Measurements from ENCODE around the gene TNFAIP8L2. TPM values are rescaled to one million over a fixed set of nuclear protein-coding genes. Genes with fewer than 3 reads are reported as not detected.

Gene TNFAIP8L2
- total RNA-seq, 1 donor from 2014 or later: not detected

DNA sequence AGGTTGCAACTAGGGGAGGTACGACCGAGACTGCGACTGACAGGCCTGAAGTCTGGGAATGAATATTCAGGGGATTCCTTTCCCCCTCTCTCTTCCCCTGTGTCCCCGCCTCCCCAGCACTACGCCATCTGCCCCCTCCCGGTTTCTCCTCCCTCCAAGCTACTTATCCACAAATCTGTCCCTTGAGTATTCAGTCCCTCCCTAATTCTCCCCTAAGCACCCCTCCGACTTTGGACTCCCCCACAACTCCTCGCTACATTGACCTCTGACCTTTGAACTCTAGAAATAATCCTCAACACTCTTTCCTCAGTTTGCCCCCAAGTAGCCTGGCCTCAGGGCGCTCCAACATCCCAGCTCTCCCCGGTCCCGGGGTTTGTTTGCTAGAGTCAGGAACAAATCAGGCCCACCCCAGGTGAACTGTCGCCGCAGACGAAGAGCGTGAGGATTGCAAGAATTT lies 8.9 kb downstream of the TNFAIP8L2 start:
- Mint-ChIP-seq H3K27me3 (ENCODE audit: unreplicated experiment) (peaks cover 5% of the 10 kb centered on the region), H3K27ac (ENCODE audit: unreplicated experiment) (peak overlapping the region; percentile 96), H3K36me3 (ENCODE audit: unreplicated experiment) (no peaks in the 10 kb centered on the region), H3K4me1 (ENCODE audit: low read depth, unreplicated experiment) (peaks cover 8% of the 10 kb centered on the region), H3K9me3 (ENCODE audit: unreplicated experiment) (peaks cover 12% of the 10 kb centered on the region), H3K4me3 (ENCODE audit: unreplicated experiment) (peak overlapping the region; percentile 99)
- no peak for TF ChIP-seq CTCF (IDR thresholded peaks at IDR 0.05; ENCODE audit: partially characterized antibody, unreplicated experiment)
- DNase-seq: peak; percentile 49

GRCh38 chr1:151165738-151166504 lies 9.5 kb downstream of the TNFAIP8L2 start, which contains the start of the genes LYSMD1 and SCNM1:
Gene LYSMD1 (minus strand): TSS chr1:151165902. CDS start chr1:151165258, 644 bp downstream.
Gene SCNM1 (plus strand): TSS chr1:151166144. CDS start chr1:151166153, 9 bp downstream.
- peak; percentile 90 for DNase-seq
- Mint-ChIP-seq H3K27me3 (ENCODE audit: unreplicated experiment) (peaks cover 5% of the 10 kb centered on the region), H3K27ac (ENCODE audit: unreplicated experiment) (peak within 1 kb of the TSS; percentile 96), H3K4me1 (ENCODE audit: low read depth, unreplicated experiment) (peaks cover 8% of the 10 kb centered on the region), H3K9me3 (ENCODE audit: unreplicated experiment) (peaks cover 12% of the 10 kb centered on the region), H3K4me3 (ENCODE audit: unreplicated experiment) (peak within 1 kb of the TSS; percentile 99), H3K36me3 (ENCODE audit: unreplicated experiment) (no peaks in the 10 kb centered on the region)
- TF ChIP-seq CTCF (IDR thresholded peaks at IDR 0.05; ENCODE audit: partially characterized antibody, unreplicated experiment): no peak

- DNase-seq: no peak
- Mint-ChIP-seq H3K4me1 (ENCODE audit: low read depth, unreplicated experiment) (peaks cover 8% of the 10 kb centered on the region), H3K36me3 (ENCODE audit: unreplicated experiment) (no peaks in the 10 kb centered on the region), H3K27ac (ENCODE audit: unreplicated experiment) (peak overlapping the region; percentile 96), H3K27me3 (ENCODE audit: unreplicated experiment) (peaks cover 7% of the 10 kb centered on the region), H3K4me3 (ENCODE audit: unreplicated experiment) (peak overlapping the region; percentile 99), H3K9me3 (ENCODE audit: unreplicated experiment) (peaks cover 12% of the 10 kb centered on the region)
- no peak for TF ChIP-seq CTCF (IDR thresholded peaks at IDR 0.05; ENCODE audit: partially characterized antibody, unreplicated experiment)
Measured at GRCh38 chr1:151166505-151166956, 10.1 kb downstream of the TNFAIP8L2 start.

DNA sequence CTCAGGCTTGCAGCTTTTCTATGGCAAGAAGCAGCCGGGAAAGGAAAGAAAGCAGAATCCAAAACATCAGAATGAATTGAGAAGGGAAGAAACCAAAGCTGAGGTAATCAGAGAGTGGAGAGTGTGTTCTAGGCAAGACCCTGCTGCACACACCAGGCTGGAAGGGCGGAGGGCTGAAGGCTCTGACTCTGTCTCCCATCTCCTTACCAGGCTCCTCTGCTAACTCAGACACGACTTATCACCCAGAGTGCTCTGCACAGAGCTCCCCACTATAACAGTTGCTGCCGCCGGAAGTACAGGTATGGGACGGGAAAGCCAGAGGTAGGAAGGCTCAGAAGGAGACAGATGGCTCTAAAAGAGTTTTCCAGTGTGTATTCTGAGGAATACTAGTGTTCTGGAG lies 10.7 kb downstream of the TNFAIP8L2 start:
- Mint-ChIP-seq H3K27me3 (ENCODE audit: unreplicated experiment) (peaks cover 7% of the 10 kb centered on the region), H3K4me1 (ENCODE audit: low read depth, unreplicated experiment) (peaks cover 8% of the 10 kb centered on the region), H3K4me3 (ENCODE audit: unreplicated experiment) (peak overlapping the region; percentile 99), H3K36me3 (ENCODE audit: unreplicated experiment) (no peaks in the 10 kb centered on the region), H3K27ac (ENCODE audit: unreplicated experiment) (peak overlapping the region; percentile 28), H3K9me3 (ENCODE audit: unreplicated experiment) (peaks cover 12% of the 10 kb centered on the region)
- TF ChIP-seq CTCF (IDR thresholded peaks at IDR 0.05; ENCODE audit: partially characterized antibody, unreplicated experiment): no peak
- DNase-seq: no peak

GRCh38 chr1:151171190-151171589 lies 14.7 kb downstream of the TNFAIP8L2 start:
- H3K4me3 Mint-ChIP-seq (ENCODE audit: unreplicated experiment): no peak overlapping the region
- H3K4me1 Mint-ChIP-seq (ENCODE audit: low read depth, unreplicated experiment): no peaks in the 10 kb centered on the region
- H3K9me3 Mint-ChIP-seq (ENCODE audit: unreplicated experiment): peaks cover 5% of the 10 kb centered on the region
- no peak for TF ChIP-seq CTCF (IDR thresholded peaks at IDR 0.05; ENCODE audit: partially characterized antibody, unreplicated experiment)
- no peaks in the 10 kb centered on the region for H3K36me3 Mint-ChIP-seq (ENCODE audit: unreplicated experiment)
- H3K27ac Mint-ChIP-seq (ENCODE audit: unreplicated experiment): no peak overlapping the region
- no peak for DNase-seq
- peaks cover 2% of the 10 kb centered on the region for H3K27me3 Mint-ChIP-seq (ENCODE audit: unreplicated experiment)
